GM19035 (cell line): ENCODE measurements around the gene SLC27A3.
"Not testable (repeated sequence)": the region's sequence is repeated elsewhere in the genome, so short reads cannot be mapped to it uniquely, and the experiment has no call there.

Source experiments
- ATAC-seq: cut with Tn5 transposase; IDR thresholded peaks from one replicate; pipeline ENCODE4 v1.9.1; 2021; ENCODE audit not compliant: unreplicated experiment

The SLC27A3 gene

GRCh38 chr1:153760440-153760839 is 14.8 kb upstream of the SLC27A3 start:
- no peak for ATAC-seq

GRCh38 chr1:153763365-153764225 is 11.6 kb upstream of the SLC27A3 start:
- ATAC-seq, result no peak

GRCh38 chr1:153764310-153764709 is 10.9 kb upstream of the SLC27A3 start:
- no peak for ATAC-seq

- not testable (repeated sequence) for ATAC-seq
Measured at GRCh38 chr1:153766663-153767062, 8.5 kb upstream of the SLC27A3 start.

- ATAC-seq, result no peak
Measured at GRCh38 chr1:153767519-153767918, 7.7 kb upstream of the SLC27A3 start.

GRCh38 chr1:153768316-153769181 is 6.7 kb upstream of the SLC27A3 start:
- ATAC-seq, result no peak

- ATAC-seq, result no peak
Measured at GRCh38 chr1:153769221-153769620, 6.0 kb upstream of the SLC27A3 start.

- no peak for ATAC-seq
Measured at GRCh38 chr1:153770797-153771196, 4.4 kb upstream of the SLC27A3 start.

GRCh38 chr1:153771261-153771660 is 3.9 kb upstream of the SLC27A3 start:
- no peak for ATAC-seq

- ATAC-seq, result no peak
Measured at GRCh38 chr1:153771841-153772593, 3.2 kb upstream of the SLC27A3 start.

GRCh38 chr1:153773096-153773921 is 1.9 kb upstream of the SLC27A3 start:
- ATAC-seq, result no peak

- ATAC-seq, result no peak
Measured at GRCh38 chr1:153774026-153774595, 1.1 kb upstream of the SLC27A3 start.

GRCh38 chr1:153775458-153776327 is 486 bp downstream of the SLC27A3 start:
- ATAC-seq, result peak; percentile 54

GRCh38 chr1:153776352-153776751 is 1.1 kb downstream of the SLC27A3 start:
- ATAC-seq, result no peak

GRCh38 chr1:153776845-153777370 is 1.7 kb downstream of the SLC27A3 start:
- ATAC-seq, result no peak

GRCh38 chr1:153777648-153778047 is 2.4 kb downstream of the SLC27A3 start:
- no peak for ATAC-seq

- no peak for ATAC-seq
Measured at GRCh38 chr1:153778051-153778823, 3.0 kb downstream of the SLC27A3 start.
